Activated CD8-positive, alpha-beta T cell treated with anti-CD3 and anti-CD28 coated beads for 36 hours (primary cell): ENCODE results near the gene ARF5. TPM values are rescaled to one million over a fixed set of nuclear protein-coding genes. Genes with fewer than 3 reads are reported as not detected.

Experiments
- ATAC-seq: fragments of 200-7000 bp; cut with Tn5 transposase; one replicate; pipeline ENCODE4 v1.10.0; 2021; ENCODE audit warnings: mild to moderate bottlenecking, moderate library complexity
- CTCF ChIA-PET: fragments of 350-600 bp; sonication (Branson Sonifier 250); formaldehyde crosslinking; loops from one replicate; lab custom pipeline; 2021; ENCODE audit warnings: antibody characterized with exemption; lab: Charles Lee
- POLR2A ChIA-PET: fragments of 350-600 bp; sonication (Branson Sonifier 250); formaldehyde crosslinking; loops from one replicate; lab custom pipeline; 2021; ENCODE audit warnings: antibody characterized with exemption; lab: Charles Lee
- DNase-seq: peaks from one replicate; pipeline ENCODE4 v3.0.0-alpha.2; 2020
- H3K27ac Mint-ChIP-seq: one replicate; pipeline ENCODE4 v1.8.0; 2021; ENCODE audit warnings: mild to moderate bottlenecking, mixed read lengths
- H3K27me3 Mint-ChIP-seq: one replicate; pipeline ENCODE4 v1.8.0; 2021; ENCODE audit warnings: mixed read lengths
- H3K36me3 Mint-ChIP-seq: one replicate; pipeline ENCODE4 v1.8.0; 2021; ENCODE audit warnings: low read depth, mixed read lengths
- H3K4me1 Mint-ChIP-seq: one replicate; pipeline ENCODE4 v1.8.0; 2021; ENCODE audit warnings: low read depth, mixed read lengths
- H3K4me3 Mint-ChIP-seq: one replicate; pipeline ENCODE4 v1.8.0; 2021; ENCODE audit warnings: mild to moderate bottlenecking, moderate library complexity, mixed read lengths
- H3K9me3 Mint-ChIP-seq: one replicate; pipeline ENCODE4 v1.8.0; 2021; ENCODE audit warnings: mixed read lengths
- intact Hi-C: fragments of 100-400 bp; cut with micrococcal nuclease; formaldehyde crosslinking; loops from one replicate; pipeline ENCODE4 v1.10.0; 2022
- total RNA-seq, 2 experiments: library from RNA; stranded (reverse); gene quantifications; one replicate each; pipeline ENCODE4 v1.2.3, GENCODE V29; 2021
- TF ChIP-seq, protein P1 (sequence below): fragments of 200-600 bp; IDR thresholded peaks from one replicate; pipeline ENCODE4 v1.8.0; 2022; ENCODE audit warnings: antibody characterized with exemption, mild to moderate bottlenecking

The ARF5 gene
- total RNA-seq, 2 experiments from 2014 or later: 106 to 114 TPM

- Mint-ChIP-seq H3K27ac (no peak within 1 kb of the TSS), H3K27me3 (peaks cover 33% of the 10 kb centered on the region), H3K4me1 (peaks cover 6% of the 10 kb centered on the region), H3K36me3 (no peaks in the 10 kb centered on the region), H3K4me3 (no peak within 1 kb of the TSS), H3K9me3 (no peaks in the 10 kb centered on the region)
- POLR2A ChIA-PET: no interaction called here
- TF ChIP-seq, protein P1, sequence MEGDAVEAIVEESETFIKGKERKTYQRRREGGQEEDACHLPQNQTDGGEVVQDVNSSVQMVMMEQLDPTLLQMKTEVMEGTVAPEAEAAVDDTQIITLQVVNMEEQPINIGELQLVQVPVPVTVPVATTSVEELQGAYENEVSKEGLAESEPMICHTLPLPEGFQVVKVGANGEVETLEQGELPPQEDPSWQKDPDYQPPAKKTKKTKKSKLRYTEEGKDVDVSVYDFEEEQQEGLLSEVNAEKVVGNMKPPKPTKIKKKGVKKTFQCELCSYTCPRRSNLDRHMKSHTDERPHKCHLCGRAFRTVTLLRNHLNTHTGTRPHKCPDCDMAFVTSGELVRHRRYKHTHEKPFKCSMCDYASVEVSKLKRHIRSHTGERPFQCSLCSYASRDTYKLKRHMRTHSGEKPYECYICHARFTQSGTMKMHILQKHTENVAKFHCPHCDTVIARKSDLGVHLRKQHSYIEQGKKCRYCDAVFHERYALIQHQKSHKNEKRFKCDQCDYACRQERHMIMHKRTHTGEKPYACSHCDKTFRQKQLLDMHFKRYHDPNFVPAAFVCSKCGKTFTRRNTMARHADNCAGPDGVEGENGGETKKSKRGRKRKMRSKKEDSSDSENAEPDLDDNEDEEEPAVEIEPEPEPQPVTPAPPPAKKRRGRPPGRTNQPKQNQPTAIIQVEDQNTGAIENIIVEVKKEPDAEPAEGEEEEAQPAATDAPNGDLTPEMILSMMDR: no peak
- CTCF ChIA-PET: interaction anchor here (1.7 kb wide), 1 partner anchor 10 kb away, joined by 6 read pairs; no protein-coding TSS in a partner anchor
- intact Hi-C loops: no loop called here
- ATAC-seq (no peak), DNase-seq (no peak)
These were observed 29.8 kb downstream of the ARF5 start, which contains the start of gene PAX4 for GRCh38 chr7:127618042-127618441. TSS of gene PAX4 (minus strand) at chr7:127618142. CDS start at chr7:127615928, 2,214 bp downstream.

DNA sequence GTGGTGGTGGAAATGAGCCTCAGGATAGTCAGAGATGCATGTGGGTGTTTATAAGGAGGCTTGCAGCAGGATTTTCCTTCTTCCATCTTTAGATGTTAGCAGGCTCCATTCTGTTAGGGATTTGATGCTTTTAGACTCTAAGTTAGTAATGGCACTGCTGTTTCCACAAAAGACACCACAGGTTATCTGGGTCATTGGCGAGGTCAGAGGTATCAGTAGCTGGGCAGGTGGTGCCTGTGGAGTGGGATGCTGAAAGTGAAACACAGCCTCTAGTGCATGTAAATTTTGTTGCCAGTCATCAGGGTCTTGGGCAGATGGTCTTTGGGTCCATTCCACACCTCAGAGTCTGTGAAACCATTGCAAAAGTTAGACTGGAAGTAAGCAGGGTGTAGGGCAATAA lies 30.6 kb downstream of the ARF5 start:
- TF ChIP-seq, protein P1: no peak
- CTCF ChIA-PET: interaction anchor here (1.7 kb wide), 1 partner anchor 10 kb away, joined by 6 read pairs; no protein-coding TSS in a partner anchor
- no peak for DNase-seq
- no peaks in the 10 kb centered on the region for H3K36me3 Mint-ChIP-seq
- intact Hi-C loops: no loop called here
- ATAC-seq: no peak
- POLR2A ChIA-PET: no interaction called here
- H3K27me3 Mint-ChIP-seq: peaks cover 35% of the 10 kb centered on the region
- no peaks in the 10 kb centered on the region for H3K9me3 Mint-ChIP-seq
- H3K4me1 Mint-ChIP-seq: peaks cover 6% of the 10 kb centered on the region
- H3K27ac Mint-ChIP-seq: no peak overlapping the region
- H3K4me3 Mint-ChIP-seq: no peak overlapping the region

GRCh38 chr7:127619681-127620405 lies 31.6 kb downstream of the ARF5 start:
- no peak overlapping the region for H3K27ac Mint-ChIP-seq
- peaks cover 6% of the 10 kb centered on the region for H3K4me1 Mint-ChIP-seq
- DNase-seq: no peak
- intact Hi-C loops: no loop called here
- H3K36me3 Mint-ChIP-seq: no peaks in the 10 kb centered on the region
- no peaks in the 10 kb centered on the region for H3K9me3 Mint-ChIP-seq
- ATAC-seq: no peak
- peaks cover 40% of the 10 kb centered on the region for H3K27me3 Mint-ChIP-seq
- CTCF ChIA-PET: no interaction called here
- POLR2A ChIA-PET: no interaction called here
- H3K4me3 Mint-ChIP-seq: no peak overlapping the region
- TF ChIP-seq, protein P1: no peak

DNA sequence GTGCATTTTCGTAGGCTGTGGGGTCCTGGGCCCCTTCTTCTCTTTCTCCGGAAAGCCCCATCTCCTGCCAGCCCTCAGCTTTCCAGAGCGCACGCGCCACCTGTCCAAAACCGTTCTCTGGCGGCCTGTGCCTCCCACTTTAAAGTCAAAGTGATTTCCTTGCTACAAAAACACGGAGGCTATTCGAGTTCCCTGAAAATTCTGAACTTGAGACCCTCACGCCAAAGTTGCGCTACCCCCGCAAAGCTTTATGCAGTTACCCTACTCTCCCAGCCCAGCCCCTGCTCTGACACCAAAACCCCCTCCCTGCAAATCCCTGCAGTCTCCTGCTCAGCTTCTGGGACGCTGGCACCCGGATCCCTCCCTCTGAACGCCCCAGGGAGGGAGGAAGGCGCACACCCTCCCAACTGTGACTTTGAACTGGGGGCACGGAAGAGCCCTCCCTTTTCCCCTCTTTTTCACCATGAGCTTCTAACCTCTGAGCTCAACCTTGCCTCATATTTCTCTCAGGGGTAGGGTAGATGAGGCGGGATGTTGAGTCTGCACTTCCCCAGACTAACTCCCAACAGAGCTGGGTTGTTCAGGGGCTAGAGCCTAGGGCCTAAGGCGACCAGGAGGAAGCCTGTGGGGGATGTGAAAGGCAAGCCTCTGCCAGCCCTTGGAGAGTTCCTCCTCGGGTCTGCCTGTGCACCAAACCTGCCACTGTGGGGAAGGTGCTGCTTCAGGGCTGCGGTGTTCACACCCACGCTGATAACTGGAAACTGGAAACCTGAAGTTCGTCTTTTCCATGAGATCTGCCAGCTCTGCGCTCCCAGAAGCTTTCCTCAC lies 32.4 kb downstream of the ARF5 start:
- Mint-ChIP-seq H3K27ac (no peak overlapping the region), H3K4me1 (peaks cover 6% of the 10 kb centered on the region), H3K9me3 (no peaks in the 10 kb centered on the region), H3K4me3 (no peak overlapping the region), H3K36me3 (no peaks in the 10 kb centered on the region), H3K27me3 (peaks cover 40% of the 10 kb centered on the region)
- DNase-seq (peak; percentile 5), ATAC-seq (no peak)
- TF ChIP-seq, protein P1: no peak
- intact Hi-C loops: no loop called here
- POLR2A ChIA-PET: no interaction called here
- CTCF ChIA-PET: no interaction called here

- POLR2A ChIA-PET: no interaction called here
- Mint-ChIP-seq H3K27me3 (peaks cover 22% of the 10 kb centered on the region), H3K4me1 (peaks cover 5% of the 10 kb centered on the region), H3K4me3 (no peak overlapping the region), H3K27ac (no peak overlapping the region), H3K9me3 (no peaks in the 10 kb centered on the region), H3K36me3 (no peaks in the 10 kb centered on the region)
- no peak for DNase-seq
- CTCF ChIA-PET: no interaction called here
- ATAC-seq: no peak
- TF ChIP-seq, protein P1: no peak
- intact Hi-C loops: no loop called here
These were observed 37.1 kb downstream of the ARF5 start for GRCh38 chr7:127625331-127625730.
